DOHH2 (cell line): ENCODE measurements around the gene ARNT2.

Experiments
- EZH2phosphoT487 ChIP-seq: fragments of 200-600 bp; sonication (generic); IDR thresholded peaks from 2 replicates; pipeline ENCODE4 v1.6.1; 2017; ENCODE audit warnings: borderline replicate concordance, mild to moderate bottlenecking, antibody characterized with exemption, low read length, moderate library complexity, mixed read lengths
- TF ChIP-seq, protein P1 (sequence below): fragments of 200-600 bp; sonication (generic); IDR thresholded peaks from one replicate; pipeline ENCODE4 v1.5.1; 2014; ENCODE audit warnings: antibody characterized with exemption, mild to moderate bottlenecking, low read depth, low read length; ENCODE audit not compliant: poor library complexity, severe bottlenecking

DNA sequence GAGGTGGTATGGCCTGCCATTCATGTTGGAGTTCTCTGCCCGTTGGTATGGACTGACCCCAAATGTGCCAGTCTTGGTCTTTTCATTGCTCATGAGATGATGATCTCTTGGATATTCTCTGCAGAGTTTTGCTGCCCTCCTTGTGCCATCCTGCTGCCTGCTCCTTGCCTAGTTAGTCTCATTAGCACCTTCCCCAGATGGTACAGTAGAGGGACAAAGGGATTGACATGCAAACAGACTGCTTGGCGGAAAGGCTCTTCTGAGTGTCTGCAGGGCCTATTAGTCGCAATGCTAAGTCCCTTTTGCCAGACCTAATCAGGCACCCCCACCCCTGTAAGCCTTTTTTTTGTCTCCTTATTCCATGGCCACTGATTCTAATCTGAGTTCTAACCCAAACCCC lies 90.6 kb downstream of the ARNT2 start:
- TF ChIP-seq, protein P1, sequence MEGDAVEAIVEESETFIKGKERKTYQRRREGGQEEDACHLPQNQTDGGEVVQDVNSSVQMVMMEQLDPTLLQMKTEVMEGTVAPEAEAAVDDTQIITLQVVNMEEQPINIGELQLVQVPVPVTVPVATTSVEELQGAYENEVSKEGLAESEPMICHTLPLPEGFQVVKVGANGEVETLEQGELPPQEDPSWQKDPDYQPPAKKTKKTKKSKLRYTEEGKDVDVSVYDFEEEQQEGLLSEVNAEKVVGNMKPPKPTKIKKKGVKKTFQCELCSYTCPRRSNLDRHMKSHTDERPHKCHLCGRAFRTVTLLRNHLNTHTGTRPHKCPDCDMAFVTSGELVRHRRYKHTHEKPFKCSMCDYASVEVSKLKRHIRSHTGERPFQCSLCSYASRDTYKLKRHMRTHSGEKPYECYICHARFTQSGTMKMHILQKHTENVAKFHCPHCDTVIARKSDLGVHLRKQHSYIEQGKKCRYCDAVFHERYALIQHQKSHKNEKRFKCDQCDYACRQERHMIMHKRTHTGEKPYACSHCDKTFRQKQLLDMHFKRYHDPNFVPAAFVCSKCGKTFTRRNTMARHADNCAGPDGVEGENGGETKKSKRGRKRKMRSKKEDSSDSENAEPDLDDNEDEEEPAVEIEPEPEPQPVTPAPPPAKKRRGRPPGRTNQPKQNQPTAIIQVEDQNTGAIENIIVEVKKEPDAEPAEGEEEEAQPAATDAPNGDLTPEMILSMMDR = no peak
- no peak for TF ChIP-seq EZH2phosphoT487
